ENCODE results near the gene GPR107. TPM values are rescaled to one million over a fixed set of nuclear protein-coding genes. Genes with fewer than 3 reads are reported as not detected.

Gene GPR107
- total RNA-seq, 4 donors from 2014 or later, result 18.9 to 27.0 (median 23.2) TPM

DNA sequence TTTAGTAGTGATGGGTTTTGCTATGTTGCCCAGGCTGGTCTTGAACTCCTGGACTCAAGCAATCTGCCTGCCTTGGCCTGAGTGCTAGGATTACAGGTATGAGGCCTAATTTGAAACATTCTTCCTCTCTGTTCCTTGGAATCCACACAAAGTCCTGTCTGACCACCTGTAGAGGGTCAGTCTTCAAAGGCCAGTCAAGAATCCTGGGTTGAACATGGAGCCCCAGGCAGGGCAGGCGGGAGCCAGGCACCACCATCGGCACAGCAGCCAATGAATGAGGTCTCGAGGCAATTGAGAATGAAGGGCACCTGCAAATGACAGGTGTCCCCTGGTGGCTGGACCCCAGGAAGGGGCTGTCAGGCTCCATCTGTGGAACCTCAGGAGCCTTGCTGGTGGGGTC is 101.1 kb downstream of the GPR107 start:
- Histone ChIP-seq H3K27ac (no peak overlapping the region), H3K27me3 (no peaks in the 10 kb centered on the region), H3K4me1 (peaks cover 0 to 6% (median 0%) of the 10 kb centered on the region in 3 donors), H3K4me3 (no peak overlapping the region), H3K9me3 (no peaks in the 10 kb centered on the region), H3K36me3 (no peaks in the 10 kb centered on the region)
- WGBS, 2 donors, result 88 to 93% methylated on average over 2 of the region's 3 CpGs
- no peak for DNase-seq
- intact Hi-C loops (cut with DNase I), result no loop called here
- TF ChIP-seq POLR2A (IDR thresholded peaks at IDR 0.05) (no peak), CTCF (IDR thresholded peaks at IDR 0.05) (no peak)

DNA sequence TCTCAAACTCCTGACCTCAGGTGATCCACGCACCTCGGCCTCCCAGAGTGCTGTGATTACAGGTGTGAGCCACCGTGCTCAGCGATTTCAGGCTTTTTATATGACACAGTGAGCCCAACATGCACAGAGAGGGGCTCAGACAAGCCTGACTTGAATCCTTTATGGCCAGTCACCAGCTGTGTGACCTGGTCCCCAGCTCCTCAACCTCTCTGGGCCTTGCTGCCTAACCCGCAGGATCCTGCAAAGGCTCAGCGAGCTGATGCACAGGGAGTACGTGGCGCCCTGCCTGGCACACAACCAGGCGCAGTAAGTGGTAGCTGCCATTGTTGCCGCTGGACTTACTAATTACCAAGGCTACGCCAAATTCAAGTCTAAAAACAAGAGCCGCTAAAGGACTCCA is 101.9 kb downstream of the GPR107 start:
- H3K4me1 ChIP-seq, result peaks cover 0 to 5% (median 0%) of the 10 kb centered on the region in 3 donors
- TF ChIP-seq CTCF (IDR thresholded peaks at IDR 0.05), result no peak
- no peak for TF ChIP-seq POLR2A (IDR thresholded peaks at IDR 0.05)
- H3K27me3 ChIP-seq, result no peaks in the 10 kb centered on the region
- 75 to 89% methylated on average over 2 to 11 of the region's 12 CpGs for WGBS, 2 donors
- intact Hi-C loops (cut with DNase I), result no loop called here
- no peaks in the 10 kb centered on the region for H3K9me3 ChIP-seq
- DNase-seq, result no peak
- no peak overlapping the region for H3K27ac ChIP-seq
- H3K36me3 ChIP-seq, result no peaks in the 10 kb centered on the region
- no peak overlapping the region for H3K4me3 ChIP-seq

DNA sequence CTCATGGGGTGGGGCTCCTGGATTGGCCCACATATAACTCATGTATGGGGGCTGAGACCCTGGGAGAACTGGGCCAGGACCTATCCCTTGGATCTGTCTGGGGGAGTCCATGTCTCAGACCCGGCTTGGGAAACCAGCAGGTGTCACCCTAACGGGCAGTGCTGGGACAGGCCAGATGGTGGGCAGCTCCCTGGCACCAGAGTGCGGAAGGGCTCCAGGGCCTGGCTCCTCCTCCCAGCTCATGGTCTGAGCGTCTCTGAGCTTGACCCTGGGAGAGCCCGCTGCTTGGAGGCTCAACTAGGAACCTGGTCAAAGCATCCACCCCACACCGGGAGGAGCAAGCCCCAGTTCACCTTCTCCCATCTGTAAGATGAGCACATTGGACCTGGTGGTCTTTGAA is 103.0 kb downstream of the GPR107 start:
- Histone ChIP-seq H3K36me3 (no peaks in the 10 kb centered on the region), H3K4me3 (no peak overlapping the region), H3K4me1 (no peaks in the 10 kb centered on the region), H3K9me3 (no peaks in the 10 kb centered on the region), H3K27ac (no peak overlapping the region), H3K27me3 (no peaks in the 10 kb centered on the region)
- DNase-seq, result no peak
- WGBS, 2 donors, result 53 to 80% methylated on average over 1 to 3 of the region's 6 CpGs
- TF ChIP-seq CTCF (IDR thresholded peaks at IDR 0.05) (no peak), POLR2A (IDR thresholded peaks at IDR 0.05) (no peak)
- intact Hi-C loops (cut with DNase I), result no loop called here

- DNase-seq, result no peak
- no peaks in the 10 kb centered on the region for H3K9me3 ChIP-seq
- 47 to 86% methylated on average over 2 to 5 of the region's 7 CpGs for WGBS, 2 donors
- intact Hi-C loops (cut with DNase I), result no loop called here
- no peaks in the 10 kb centered on the region for H3K36me3 ChIP-seq
- no peak for TF ChIP-seq CTCF (IDR thresholded peaks at IDR 0.05)
- TF ChIP-seq POLR2A (IDR thresholded peaks at IDR 0.05), result no peak
- H3K4me3 ChIP-seq, result no peak overlapping the region
- H3K27ac ChIP-seq, result no peak overlapping the region
- H3K4me1 ChIP-seq, result no peaks in the 10 kb centered on the region
- H3K27me3 ChIP-seq, result no peaks in the 10 kb centered on the region
Measured at GRCh38 chr9:130157079-130157478, 103.4 kb downstream of the GPR107 start.

DNA sequence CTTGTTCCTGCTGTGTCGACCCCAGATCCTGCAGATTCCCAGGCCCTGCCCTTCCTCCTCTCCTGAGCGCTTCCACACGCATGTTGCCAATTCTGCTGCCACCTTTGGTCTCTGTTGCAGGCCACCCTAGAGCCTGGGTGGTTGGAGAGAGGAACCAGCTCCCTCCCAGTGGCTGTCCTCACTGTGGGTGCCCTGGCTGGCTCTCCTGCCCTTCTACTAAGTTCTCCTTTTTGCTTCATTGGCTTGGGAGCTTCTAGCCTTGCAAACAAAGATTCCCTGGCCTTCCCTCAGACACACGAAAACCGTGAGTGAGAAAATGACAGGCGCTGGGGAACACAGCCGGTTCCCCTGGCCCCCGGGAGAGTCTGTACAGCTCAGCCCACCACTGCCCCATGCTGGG is 104.3 kb downstream of the GPR107 start:
- Histone ChIP-seq H3K27ac (no peak overlapping the region), H3K4me1 (no peaks in the 10 kb centered on the region), H3K4me3 (no peak overlapping the region), H3K27me3 (no peaks in the 10 kb centered on the region), H3K36me3 (no peaks in the 10 kb centered on the region), H3K9me3 (no peaks in the 10 kb centered on the region)
- WGBS, 2 donors, result 81 to 92% methylated on average over 3 of the region's 8 CpGs
- intact Hi-C loops (cut with DNase I), result no loop called here
- TF ChIP-seq POLR2A (IDR thresholded peaks at IDR 0.05), result no peak
- TF ChIP-seq CTCF (IDR thresholded peaks at IDR 0.05), result no peak
- no peak for DNase-seq

Data from esophagus squamous epithelium (tissue), 5 donors.